ENCODE measurements around the gene ROCK1.
"Not testable (repeated sequence)": the region's sequence is repeated elsewhere in the genome, so short reads cannot be mapped to it uniquely, and the experiment has no call there.

- TF ChIP-seq MAZ (CRISPR knock-in tag; conservative IDR thresholded peaks at IDR 0.05 in 1 of 2, IDR thresholded peaks at IDR 0.05 in 1 of 2); ZBTB49 (CRISPR knock-in tag; IDR thresholded peaks at IDR 0.05; ENCODE audit: borderline replicate concordance); ZFP36 (IDR thresholded peaks at IDR 0.05; ENCODE audit: low read depth, low read length, partially characterized antibody); CTCF (IDR thresholded peaks at IDR 0.05 in 2 of 3, conservative IDR thresholded peaks at IDR 0.05 in 1 of 3; ENCODE audit: insufficient read depth in 2 of 3, low read depth in 1 of 3, low read length in 3 of 3); HOMEZ (CRISPR knock-in tag; IDR thresholded peaks at IDR 0.05); SPI1 (IDR thresholded peaks at IDR 0.05; ENCODE audit: borderline replicate concordance, low read depth, low read length); HLTF (IDR thresholded peaks at IDR 0.05); EP300 (IDR thresholded peaks at IDR 0.05; ENCODE audit: low read length); ZNF551 (CRISPR knock-in tag; IDR thresholded peaks at IDR 0.05); RUNX1 (IDR thresholded peaks at IDR 0.05; ENCODE audit: low read depth); POLR2A (conservative IDR thresholded peaks at IDR 0.05); SP2 (IDR thresholded peaks at IDR 0.05; ENCODE audit: extremely low read depth, low read depth, low read length, poor library complexity, severe bottlenecking): not testable (repeated sequence)
Observed at GRCh38 chr18:21137719-21138488, 26.3 kb upstream of the ROCK1 start.
